K562 (cell line): Measurements from ENCODE around the gene TXNRD2. TPM values are rescaled to one million over a fixed set of nuclear protein-coding genes. Genes with fewer than 3 reads are reported as not detected.
A peak's percentile ranks its signal among the peaks of the same experiment; 100 is the strongest.

ENCODE experiments used
- ATF1 ChIP-seq, 2 experiments: fragments of 450-650 bp in 1 of 2; IDR thresholded peaks; 2 replicates each; pipeline ENCODE4 v1.6.1; 2016; ENCODE audit warnings: missing compliant biosample characterization in 1 of 2, missing genetic modification characterization in 1 of 2
- CHAMP1 ChIP-seq: fragments of 450-650 bp; IDR thresholded peaks from 2 replicates; pipeline ENCODE4 v1.6.1; 2016; ENCODE audit warnings: mild to moderate bottlenecking
- FOS ChIP-seq: IDR thresholded peaks from 3 replicates; pipeline ENCODE4 v1.6.1; 2011; ENCODE audit not compliant: insufficient read length; ENCODE audit errors: extremely low read depth
- FOXK2 ChIP-seq, 2 experiments: fragments of 450-650 bp; IDR thresholded peaks in 1 of 2; conservative IDR thresholded peaks in 1 of 2; 2 replicates each; pipeline ENCODE4 v1.6.1; 2016; ENCODE audit warnings: low read depth in 2 of 2, mild to moderate bottlenecking in 1 of 2
- HMG20A ChIP-seq: fragments of 450-650 bp; formaldehyde crosslinking; conservative IDR thresholded peaks from 2 replicates; pipeline ENCODE4 v1.4.0; 2020; ENCODE audit warnings: mild to moderate bottlenecking, mixed read lengths
- HSF4 ChIP-seq: fragments of 250-450 bp; sonication (Bioruptor Pico); IDR thresholded peaks from 2 replicates; pipeline ENCODE4 v2.1.2; 2022; ENCODE audit warnings: mild to moderate bottlenecking, moderate library complexity, borderline replicate concordance
- MCM2 ChIP-seq: fragments of 450-650 bp; IDR thresholded peaks from 2 replicates; pipeline ENCODE4 v1.6.1; 2017; ENCODE audit warnings: low read depth, mild to moderate bottlenecking
- NCOA6 ChIP-seq: fragments of 450-650 bp; IDR thresholded peaks from 2 replicates; pipeline ENCODE4 v1.6.1; 2017; ENCODE audit warnings: mild to moderate bottlenecking
- RFX7 ChIP-seq: fragments of 250-450 bp; sonication (Bioruptor Pico); IDR thresholded peaks from 2 replicates; pipeline ENCODE4 v1.5.1; 2021; ENCODE audit warnings: mild to moderate bottlenecking
- RHOXF2B ChIP-seq: fragments of 250-450 bp; sonication (Bioruptor Pico); conservative IDR thresholded peaks from 2 replicates; pipeline ENCODE4 v1.5.1; 2021
- SNIP1 ChIP-seq: fragments of 450-650 bp; IDR thresholded peaks from 2 replicates; pipeline ENCODE4 v1.7.1; 2017; ENCODE audit warnings: low read depth, mild to moderate bottlenecking
- ZFPM2 ChIP-seq: fragments of 250-450 bp; sonication (Bioruptor Pico); IDR thresholded peaks from 2 replicates; pipeline ENCODE4 v1.5.1; 2022; ENCODE audit warnings: mild to moderate bottlenecking
- ZNF146 ChIP-seq: IDR thresholded peaks from one replicate; pipeline ENCODE4 v1.6.1; 2018; ENCODE audit warnings: missing compliant biosample characterization; ENCODE audit not compliant: unreplicated experiment
- ZNF318 ChIP-seq, 2 experiments: fragments of 450-650 bp; IDR thresholded peaks; 2 replicates each; pipeline ENCODE4 v1.6.1; 2016; ENCODE audit warnings: mild to moderate bottlenecking in 2 of 2, borderline replicate concordance in 1 of 2, low read depth in 1 of 2, moderate library complexity in 1 of 2
- ZNF707 ChIP-seq: fragments of 250-450 bp; sonication (Bioruptor Pico); conservative IDR thresholded peaks from 2 replicates; pipeline ENCODE4 v1.8.0; 2022; ENCODE audit warnings: inconsistent platforms, mild to moderate bottlenecking, moderate library complexity
- polyA plus RNA-seq, 8 experiments: library from polyadenylated mRNA; depleted of rRNA in 4 of 8; stranded (reverse) in 5 of 8; unstranded in 3 of 8; fragments of >200 nt; fragmentation: Nextera tagmentation in 2 of 8; fragmentation: Illumina TruSeq in 1 of 8; extraction: Ambion mirVana in 2 of 8; extraction: Trizol in 1 of 8; gene quantifications; 2 replicates each; pipeline versions ENCODE4 v1.2.1 to v1.2.3, GENCODE V29; 2011 to 2014; ENCODE audit warnings: inconsistent platforms in 1 of 8, missing spikeins in 1 of 8
- total RNA-seq, 7 experiments: library from RNA; depleted of rRNA in 6 of 7; stranded (reverse); fragments of >200 nt in 6 of 7; fragmentation: Illumina TruSeq in 2 of 7; extraction: Trizol in 2 of 7; gene quantifications; 2 replicates each; pipeline versions ENCODE4 v1.2.1 to v1.2.3, GENCODE V29; 2011 to 2021; ENCODE audit warnings: low replicate concordance in 1 of 7

TXNRD2 gene
- total and polyA plus RNA-seq, 9 of the 15 experiments (the other 6 are each of a cell fraction or from before 2014, with no cell fraction given), result 3.3 to 80.2 (median 49.4) TPM

GRCh38 chr22:19972652-19973550, 31.3 kb upstream of the TXNRD2 start (continued):
- TF ChIP-seq ZNF318 (IDR thresholded peaks at IDR 0.05; ENCODE audit: borderline replicate concordance in 1 of 2, low read depth in 1 of 2), result no peak
- no peak for TF ChIP-seq ATF1 (CRISPR knock-in tag; IDR thresholded peaks at IDR 0.05)
- TF ChIP-seq ATF1 (tag; IDR thresholded peaks at IDR 0.05), result 0 out of 2 replicates have a peak, but pooled peaks have one; percentile 52
- no peak for TF ChIP-seq ZFPM2
- no peak for TF ChIP-seq SNIP1
- TF ChIP-seq FOXK2 (conservative IDR thresholded peaks at IDR 0.05 in 1 of 2, IDR thresholded peaks at IDR 0.05 in 1 of 2; ENCODE audit: low read depth in 2 of 2), result no peak
- no peak for TF ChIP-seq FOS
- no peak for TF ChIP-seq ZNF146
- TF ChIP-seq MCM2, result no peak
- TF ChIP-seq RFX7, result no peak
- TF ChIP-seq CHAMP1, result no peak
- TF ChIP-seq ZNF707 (CRISPR knock-in tag), result no peak
- TF ChIP-seq HMG20A (CRISPR knock-in tag), result no peak
- no peak for TF ChIP-seq NCOA6
- TF ChIP-seq HSF4 (CRISPR knock-in tag), result no peak
- no peak for TF ChIP-seq RHOXF2B (CRISPR knock-in tag)
